ENCODE measurements around the gene SAMD1.

The SAMD1 gene

DNA sequence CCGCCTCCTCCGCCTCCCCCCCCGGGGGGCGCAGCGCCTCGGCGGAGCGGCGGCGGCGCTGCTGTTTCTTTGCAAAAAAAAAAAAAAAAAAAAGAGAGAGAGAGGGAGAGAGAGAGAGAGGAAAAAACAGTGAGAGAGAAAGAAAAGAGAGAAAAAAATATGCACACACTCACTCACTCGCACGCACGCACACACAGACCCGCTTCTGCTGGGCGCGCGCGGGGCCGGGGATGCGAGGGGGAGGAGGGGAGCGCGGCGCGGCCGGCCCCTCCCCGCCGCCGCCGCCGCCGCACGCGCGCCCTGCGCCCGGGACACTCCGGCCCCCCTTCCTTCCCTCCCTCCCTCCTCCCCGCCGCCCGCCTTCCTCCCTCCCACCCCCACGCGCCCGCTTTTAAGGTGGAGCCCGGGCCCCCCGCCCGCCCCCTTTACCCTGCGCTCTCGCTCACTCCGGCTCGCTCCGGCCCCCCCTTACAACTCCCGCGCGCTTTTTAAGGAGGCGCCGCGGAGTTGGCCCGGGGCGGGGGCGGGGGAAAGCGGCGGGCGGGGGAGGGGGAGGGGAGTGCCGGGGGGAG is at the start of gene SAMD1:
SAMD1 (minus strand) TSS at position 243 of the 572 bp plus-strand sequence.
- H3K4me3 ChIP-seq (ENCODE audit: low read depth in 1 of 2, low read length in 2 of 2): peak within 1 kb of the TSS; percentile 84 to 89
- peaks cover 6 to 7% of the 10 kb centered on the region in 2 donors for H3K9me3 ChIP-seq (ENCODE audit: control insufficient read depth in 1 of 2, low read length in 2 of 2)
- H3K9ac ChIP-seq (ENCODE audit: low read depth in 1 of 2, low read length in 2 of 2): peak within 1 kb of the TSS; percentile 86 to 95
- no peaks in the 10 kb centered on the region for H3K27me3 ChIP-seq (ENCODE audit: control insufficient read depth in 1 of 2, insufficient read depth in 2 of 2, low read length in 2 of 2)
- peaks cover 7 to 10% of the 10 kb centered on the region in 2 donors for H3K36me3 ChIP-seq (ENCODE audit: control insufficient read depth in 1 of 2, insufficient read depth in 2 of 2, low read length in 2 of 2)
- H3K4me1 ChIP-seq (ENCODE audit: control insufficient read depth in 1 of 2, insufficient read depth in 2 of 2, low read length in 2 of 2): peaks cover 4 to 10% of the 10 kb centered on the region in 2 donors
- H3K27ac ChIP-seq (ENCODE audit: low read depth, low read length): peak within 1 kb of the TSS; percentile 85

DNA sequence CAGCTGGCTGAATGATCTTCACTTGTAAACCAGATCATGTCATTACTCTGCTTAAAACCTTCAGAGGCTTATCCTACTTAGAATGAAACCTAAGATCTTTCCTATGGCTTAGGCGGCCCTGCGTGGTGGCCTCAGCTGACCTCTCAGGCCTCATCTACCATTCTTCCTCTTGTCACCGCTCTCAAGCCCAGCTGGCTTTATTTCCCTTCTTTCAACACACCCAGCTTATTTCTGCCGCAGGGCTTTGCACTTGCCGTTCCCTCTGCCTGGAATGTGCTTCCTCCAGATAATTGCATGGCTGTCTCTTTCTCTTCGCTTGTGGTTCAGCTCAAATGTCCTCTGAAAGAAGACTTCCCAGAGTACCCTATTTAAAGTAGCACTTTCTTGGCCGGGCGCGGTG is 49.4 kb upstream of the SAMD1 start:
- Histone ChIP-seq H3K9ac (ENCODE audit: low read depth in 1 of 2, low read length in 2 of 2) (no peak overlapping the region), H3K27ac (ENCODE audit: low read depth, low read length) (no peak overlapping the region), H3K4me1 (ENCODE audit: control insufficient read depth in 1 of 2, insufficient read depth in 2 of 2, low read length in 2 of 2) (peaks cover 8 to 10% of the 10 kb centered on the region in 2 donors), H3K36me3 (ENCODE audit: control insufficient read depth in 1 of 2, insufficient read depth in 2 of 2, low read length in 2 of 2) (no peaks in the 10 kb centered on the region), H3K9me3 (ENCODE audit: control insufficient read depth in 1 of 2, low read length in 2 of 2) (no peaks in the 10 kb centered on the region), H3K27me3 (ENCODE audit: control insufficient read depth in 1 of 2, insufficient read depth in 2 of 2, low read length in 2 of 2) (no peaks in the 10 kb centered on the region), H3K4me3 (ENCODE audit: low read depth in 1 of 2, low read length in 2 of 2) (no peak overlapping the region)

- no peak overlapping the region for H3K27ac ChIP-seq (ENCODE audit: low read depth, low read length)
- H3K9me3 ChIP-seq (ENCODE audit: control insufficient read depth in 1 of 2, low read length in 2 of 2): no peaks in the 10 kb centered on the region
- no peak overlapping the region for H3K4me3 ChIP-seq (ENCODE audit: low read depth in 1 of 2, low read length in 2 of 2)
- peaks cover 8 to 10% of the 10 kb centered on the region in 2 donors for H3K4me1 ChIP-seq (ENCODE audit: control insufficient read depth in 1 of 2, insufficient read depth in 2 of 2, low read length in 2 of 2)
- no peaks in the 10 kb centered on the region for H3K27me3 ChIP-seq (ENCODE audit: control insufficient read depth in 1 of 2, insufficient read depth in 2 of 2, low read length in 2 of 2)
- H3K36me3 ChIP-seq (ENCODE audit: control insufficient read depth in 1 of 2, insufficient read depth in 2 of 2, low read length in 2 of 2): no peaks in the 10 kb centered on the region
- H3K9ac ChIP-seq (ENCODE audit: low read depth in 1 of 2, low read length in 2 of 2): no peak overlapping the region
Observed at GRCh38 chr19:14138576-14139265, 48.2 kb upstream of the SAMD1 start.

GRCh38 chr19:14136509-14137281 is 46.1 kb upstream of the SAMD1 start, which contains the start of gene ASF1B:
Gene ASF1B (minus strand): TSS chr19:14136589. CDS start chr19:14136456, 133 bp downstream.
- Histone ChIP-seq H3K4me1 (ENCODE audit: control insufficient read depth in 1 of 2, insufficient read depth in 2 of 2, low read length in 2 of 2) (peaks cover 8 to 10% of the 10 kb centered on the region in 2 donors), H3K4me3 (ENCODE audit: low read depth in 1 of 2, low read length in 2 of 2) (peak within 1 kb of the TSS; percentile 82 to 83), H3K9ac (ENCODE audit: low read depth in 1 of 2, low read length in 2 of 2) (peak within 1 kb of the TSS; percentile 76 to 80), H3K36me3 (ENCODE audit: control insufficient read depth in 1 of 2, insufficient read depth in 2 of 2, low read length in 2 of 2) (no peaks in the 10 kb centered on the region), H3K9me3 (ENCODE audit: control insufficient read depth in 1 of 2, low read length in 2 of 2) (no peaks in the 10 kb centered on the region), H3K27me3 (ENCODE audit: control insufficient read depth in 1 of 2, insufficient read depth in 2 of 2, low read length in 2 of 2) (no peaks in the 10 kb centered on the region), H3K27ac (ENCODE audit: low read depth, low read length) (peak within 1 kb of the TSS; percentile 95)

GRCh38 chr19:14135985-14136508 is 45.5 kb upstream of the SAMD1 start:
- peak overlapping the region; percentile 82 to 83 for H3K4me3 ChIP-seq (ENCODE audit: low read depth in 1 of 2, low read length in 2 of 2)
- no peaks in the 10 kb centered on the region for H3K36me3 ChIP-seq (ENCODE audit: control insufficient read depth in 1 of 2, insufficient read depth in 2 of 2, low read length in 2 of 2)
- no peaks in the 10 kb centered on the region for H3K27me3 ChIP-seq (ENCODE audit: control insufficient read depth in 1 of 2, insufficient read depth in 2 of 2, low read length in 2 of 2)
- peaks cover 8 to 10% of the 10 kb centered on the region in 2 donors for H3K4me1 ChIP-seq (ENCODE audit: control insufficient read depth in 1 of 2, insufficient read depth in 2 of 2, low read length in 2 of 2)
- peak overlapping the region; percentile 46 to 63 for H3K9ac ChIP-seq (ENCODE audit: low read depth in 1 of 2, low read length in 2 of 2)
- no peak overlapping the region for H3K27ac ChIP-seq (ENCODE audit: low read depth, low read length)
- H3K9me3 ChIP-seq (ENCODE audit: control insufficient read depth in 1 of 2, low read length in 2 of 2): no peaks in the 10 kb centered on the region

- Histone ChIP-seq H3K9me3 (ENCODE audit: control insufficient read depth in 1 of 2, low read length in 2 of 2) (no peaks in the 10 kb centered on the region), H3K4me3 (ENCODE audit: low read depth in 1 of 2, low read length in 2 of 2) (peak overlapping the region; percentile 82 to 83), H3K27ac (ENCODE audit: low read depth, low read length) (no peak overlapping the region), H3K36me3 (ENCODE audit: control insufficient read depth in 1 of 2, insufficient read depth in 2 of 2, low read length in 2 of 2) (no peaks in the 10 kb centered on the region), H3K4me1 (ENCODE audit: control insufficient read depth in 1 of 2, insufficient read depth in 2 of 2, low read length in 2 of 2) (peaks cover 8 to 10% of the 10 kb centered on the region in 2 donors), H3K27me3 (ENCODE audit: control insufficient read depth in 1 of 2, insufficient read depth in 2 of 2, low read length in 2 of 2) (no peaks in the 10 kb centered on the region), H3K9ac (ENCODE audit: low read depth in 1 of 2, low read length in 2 of 2) (peak overlapping the region; percentile 46 to 47)
Observed at GRCh38 chr19:14135355-14135754, 44.8 kb upstream of the SAMD1 start.

GRCh38 chr19:14127929-14128509 is 37.5 kb upstream of the SAMD1 start:
- Histone ChIP-seq H3K9ac (ENCODE audit: low read depth in 1 of 2, low read length in 2 of 2) (no peak overlapping the region), H3K4me1 (ENCODE audit: control insufficient read depth in 1 of 2, insufficient read depth in 2 of 2, low read length in 2 of 2) (peaks cover 0 to 10% of the 10 kb centered on the region in 2 donors), H3K9me3 (ENCODE audit: control insufficient read depth in 1 of 2, low read length in 2 of 2) (no peaks in the 10 kb centered on the region), H3K4me3 (ENCODE audit: low read depth in 1 of 2, low read length in 2 of 2) (no peak overlapping the region), H3K27me3 (ENCODE audit: control insufficient read depth in 1 of 2, insufficient read depth in 2 of 2, low read length in 2 of 2) (no peaks in the 10 kb centered on the region), H3K36me3 (ENCODE audit: control insufficient read depth in 1 of 2, insufficient read depth in 2 of 2, low read length in 2 of 2) (no peaks in the 10 kb centered on the region), H3K27ac (ENCODE audit: low read depth, low read length) (no peak overlapping the region)

GRCh38 chr19:14127176-14127575 is 36.6 kb upstream of the SAMD1 start:
- H3K4me3 ChIP-seq (ENCODE audit: low read depth in 1 of 2, low read length in 2 of 2): no peak overlapping the region
- no peaks in the 10 kb centered on the region for H3K36me3 ChIP-seq (ENCODE audit: control insufficient read depth in 1 of 2, insufficient read depth in 2 of 2, low read length in 2 of 2)
- H3K9me3 ChIP-seq (ENCODE audit: control insufficient read depth in 1 of 2, low read length in 2 of 2): no peaks in the 10 kb centered on the region
- no peak overlapping the region for H3K27ac ChIP-seq (ENCODE audit: low read depth, low read length)
- no peak overlapping the region for H3K9ac ChIP-seq (ENCODE audit: low read depth in 1 of 2, low read length in 2 of 2)
- H3K4me1 ChIP-seq (ENCODE audit: control insufficient read depth in 1 of 2, insufficient read depth in 2 of 2, low read length in 2 of 2): peaks cover 0 to 10% of the 10 kb centered on the region in 2 donors
- no peaks in the 10 kb centered on the region for H3K27me3 ChIP-seq (ENCODE audit: control insufficient read depth in 1 of 2, insufficient read depth in 2 of 2, low read length in 2 of 2)

DNA sequence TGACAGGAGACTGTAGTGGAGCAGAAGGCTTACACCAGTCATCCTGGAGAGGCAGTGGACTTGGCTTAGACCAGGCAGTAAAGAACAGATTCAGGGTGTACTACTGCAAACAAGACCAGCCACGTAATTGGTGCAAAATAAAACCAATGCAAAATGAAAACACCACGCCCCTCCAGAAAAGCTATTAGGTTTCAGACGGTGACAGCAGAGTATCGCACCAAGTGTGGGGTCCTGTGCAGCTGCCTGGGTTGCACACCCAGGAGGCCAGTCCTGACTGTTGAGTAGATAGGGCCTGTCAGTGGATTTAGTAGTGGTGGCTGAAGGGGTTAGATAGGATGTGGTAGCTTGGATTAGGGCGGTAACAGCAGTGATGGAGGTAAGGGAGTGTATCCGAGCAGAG is 32.4 kb upstream of the SAMD1 start:
- no peaks in the 10 kb centered on the region for H3K27me3 ChIP-seq (ENCODE audit: control insufficient read depth in 1 of 2, insufficient read depth in 2 of 2, low read length in 2 of 2)
- no peak overlapping the region for H3K27ac ChIP-seq (ENCODE audit: low read depth, low read length)
- H3K4me1 ChIP-seq (ENCODE audit: control insufficient read depth in 1 of 2, insufficient read depth in 2 of 2, low read length in 2 of 2): peaks cover 18% of the 10 kb centered on the region in 2 donors
- no peak overlapping the region for H3K9ac ChIP-seq (ENCODE audit: low read depth in 1 of 2, low read length in 2 of 2)
- H3K9me3 ChIP-seq (ENCODE audit: control insufficient read depth in 1 of 2, low read length in 2 of 2): no peaks in the 10 kb centered on the region
- H3K4me3 ChIP-seq (ENCODE audit: low read depth in 1 of 2, low read length in 2 of 2): no peak overlapping the region
- no peaks in the 10 kb centered on the region for H3K36me3 ChIP-seq (ENCODE audit: control insufficient read depth in 1 of 2, insufficient read depth in 2 of 2, low read length in 2 of 2)

DNA sequence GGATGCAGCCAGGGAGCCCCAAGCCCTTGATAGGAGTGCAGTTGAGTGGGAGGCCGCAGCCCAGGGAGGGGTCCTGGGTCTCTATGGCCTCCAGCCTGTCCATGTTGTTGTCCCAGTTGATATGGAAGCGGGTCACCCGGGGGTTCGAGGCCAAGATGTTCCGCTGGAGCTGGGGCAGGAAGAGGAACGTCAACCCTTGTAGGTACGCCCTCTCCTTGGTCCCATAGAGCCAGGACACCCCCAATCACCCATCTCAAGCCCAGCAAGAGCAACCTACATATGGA is 29.9 kb upstream of the SAMD1 start:
- no peaks in the 10 kb centered on the region for H3K36me3 ChIP-seq (ENCODE audit: control insufficient read depth in 1 of 2, insufficient read depth in 2 of 2, low read length in 2 of 2)
- no peak overlapping the region for H3K4me3 ChIP-seq (ENCODE audit: low read depth in 1 of 2, low read length in 2 of 2)
- peaks cover 30 to 32% of the 10 kb centered on the region in 2 donors for H3K4me1 ChIP-seq (ENCODE audit: control insufficient read depth in 1 of 2, insufficient read depth in 2 of 2, low read length in 2 of 2)
- no peaks in the 10 kb centered on the region for H3K9me3 ChIP-seq (ENCODE audit: control insufficient read depth in 1 of 2, low read length in 2 of 2)
- H3K27ac ChIP-seq (ENCODE audit: low read depth, low read length): no peak overlapping the region
- no peaks in the 10 kb centered on the region for H3K27me3 ChIP-seq (ENCODE audit: control insufficient read depth in 1 of 2, insufficient read depth in 2 of 2, low read length in 2 of 2)
- no peak overlapping the region for H3K9ac ChIP-seq (ENCODE audit: low read depth in 1 of 2, low read length in 2 of 2)

Measured in duodenal mucosa (tissue), 2 donors.